ENCODE measurements around the gene PTCH2.

- TF ChIP-seq POLR2AphosphoS5 (IDR thresholded peaks at IDR 0.05; ENCODE audit: low read depth, low read length): no peak
- no peak for TF ChIP-seq ZNF652 (CRISPR knock-in tag; IDR thresholded peaks at IDR 0.05; ENCODE audit: borderline replicate concordance, low read depth)
- no peak for TF ChIP-seq JUND (CRISPR knock-in tag; IDR thresholded peaks at IDR 0.05)
- no peak for TF ChIP-seq ADNP (CRISPR knock-in tag; IDR thresholded peaks at IDR 0.05)
- TF ChIP-seq ZNF296 (CRISPR knock-in tag; conservative IDR thresholded peaks at IDR 0.05): no peak
- no peak for TF ChIP-seq PBX3 (CRISPR knock-in tag; IDR thresholded peaks at IDR 0.05; ENCODE audit: borderline replicate concordance)
- TF ChIP-seq PREB (CRISPR knock-in tag; IDR thresholded peaks at IDR 0.05): no peak
- TF ChIP-seq EZH2 (conservative IDR thresholded peaks at IDR 0.05; ENCODE audit: low read depth, low read length): no peak
- no peak for TF ChIP-seq ATF3 (CRISPR knock-in tag; IDR thresholded peaks at IDR 0.05)
- TF ChIP-seq BCL6 (CRISPR knock-in tag; IDR thresholded peaks at IDR 0.05): no peak
- TF ChIP-seq ZNF12 (CRISPR knock-in tag; IDR thresholded peaks at IDR 0.05): no peak
- TF ChIP-seq ZNF256 (CRISPR knock-in tag; conservative IDR thresholded peaks at IDR 0.05): no peak
- TF ChIP-seq SIX4 (CRISPR knock-in tag; IDR thresholded peaks at IDR 0.05): no peak
These were observed 10.1 kb upstream of the PTCH2 start for GRCh38 chr1:44853201-44853600.

All from HepG2 (cell line).